Bone marrow (tissue), 2 donors: Measurements from ENCODE around the gene SPATA12.

Source experiments
- DNase-seq, 2 donors: peaks; one replicate each; lab custom pipeline; 2025; lab: John Stamatoyannopoulos, UW

Gene SPATA12

GRCh38 chr3:57060089-57060821 lies at the start of gene SPATA12:
SPATA12 (plus strand) TSS chr3:57060664; CDS start chr3:57073695, 13,031 bp downstream.
- DNase-seq: peak; percentile 54 to 80

GRCh38 chr3:57011022-57011421 lies 49.4 kb upstream of the SPATA12 start:
- DNase-seq: no peak

- DNase-seq: no peak
Measured at GRCh38 chr3:57012847-57013246, 47.6 kb upstream of the SPATA12 start.

GRCh38 chr3:57015350-57015729 lies 45.1 kb upstream of the SPATA12 start:
- DNase-seq: no peak

- DNase-seq: no peak
Measured at GRCh38 chr3:57015912-57016311, 44.6 kb upstream of the SPATA12 start.

GRCh38 chr3:57017459-57017845 lies 43.0 kb upstream of the SPATA12 start:
- DNase-seq: no peak

GRCh38 chr3:57018246-57018645 lies 42.2 kb upstream of the SPATA12 start:
- DNase-seq: no peak

- DNase-seq: no peak
Measured at GRCh38 chr3:57019057-57019456, 41.4 kb upstream of the SPATA12 start.

- DNase-seq: no peak
Measured at GRCh38 chr3:57025237-57025636, 35.2 kb upstream of the SPATA12 start.

- DNase-seq: peak in 1 of 2 donors; percentile 18
Measured at GRCh38 chr3:57026944-57027343, 33.5 kb upstream of the SPATA12 start.

- DNase-seq: no peak
Measured at GRCh38 chr3:57029383-57029782, 31.1 kb upstream of the SPATA12 start.

GRCh38 chr3:57029924-57030323 lies 30.5 kb upstream of the SPATA12 start:
- no peak for DNase-seq

GRCh38 chr3:57030721-57031120 lies 29.7 kb upstream of the SPATA12 start:
- no peak for DNase-seq

GRCh38 chr3:57031631-57032541 lies 28.6 kb upstream of the SPATA12 start:
- peak in 1 of 2 donors; percentile 2 for DNase-seq

GRCh38 chr3:57036952-57037351 lies 23.5 kb upstream of the SPATA12 start:
- DNase-seq: no peak

- DNase-seq: no peak
Measured at GRCh38 chr3:57038466-57039164, 21.8 kb upstream of the SPATA12 start.

GRCh38 chr3:57041674-57042073 lies 18.8 kb upstream of the SPATA12 start:
- no peak for DNase-seq

GRCh38 chr3:57043518-57043917 lies 16.9 kb upstream of the SPATA12 start:
- DNase-seq: no peak

- DNase-seq: no peak
Measured at GRCh38 chr3:57046101-57046765, 14.2 kb upstream of the SPATA12 start.

GRCh38 chr3:57048052-57048671 lies 12.3 kb upstream of the SPATA12 start:
- DNase-seq: peak in 1 of 2 donors; percentile 88

- no peak for DNase-seq
Measured at GRCh38 chr3:57048728-57049127, 11.7 kb upstream of the SPATA12 start.
